Islet precursor cell (in vitro differentiated cells): ENCODE data around the gene MAB21L2.
A peak's percentile ranks its signal among the peaks of the same experiment; 100 is the strongest.
"Not testable (repeated sequence)": the region's sequence is repeated elsewhere in the genome, so short reads cannot be mapped to it uniquely, and the experiment has no call there.

Experiments used
- DNase-seq: peaks from one replicate; pipeline ENCODE4 v3.0.0-alpha.2; 2018

MAB21L2 gene

DNA sequence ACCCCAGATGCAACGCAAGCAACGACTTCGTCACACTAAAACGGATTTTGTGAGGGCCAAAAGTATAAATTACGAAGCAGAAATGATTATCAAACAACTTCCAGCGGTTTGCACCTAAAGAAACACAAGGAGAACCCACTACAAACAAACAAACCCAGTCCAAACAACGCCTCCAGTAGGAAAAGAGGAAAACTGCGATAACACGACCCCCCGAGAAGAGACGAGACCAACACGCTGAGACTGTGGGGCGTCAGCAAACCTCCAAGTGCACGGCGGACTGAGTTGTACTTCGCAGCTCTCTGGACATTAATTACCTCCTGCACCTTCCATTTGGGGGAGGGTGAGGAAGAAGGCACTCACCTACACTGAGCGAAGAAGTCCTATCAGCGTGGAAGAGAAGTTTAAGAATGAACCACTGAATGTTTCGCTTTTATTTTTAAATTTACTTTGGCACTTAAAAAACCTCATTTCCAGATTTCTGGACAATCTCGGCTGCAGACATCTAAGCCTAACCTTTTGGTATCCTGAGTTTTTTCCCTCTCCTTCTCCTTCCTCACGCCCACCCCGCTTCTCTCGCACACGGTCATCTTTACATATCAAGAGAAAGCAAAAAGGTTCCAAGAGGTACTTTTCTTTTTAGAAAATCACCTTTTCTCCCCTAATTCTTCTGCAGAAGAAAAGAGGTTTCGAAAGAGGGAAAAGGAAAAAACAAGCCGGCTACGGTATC, at the start of gene MAB21L2:
Gene MAB21L2, plus strand, starts transcription at position 6 of the 727 bp plus-strand sequence. CDS start 879 bp downstream, outside the sequence.
- DNase-seq, result peak; percentile 52

DNA sequence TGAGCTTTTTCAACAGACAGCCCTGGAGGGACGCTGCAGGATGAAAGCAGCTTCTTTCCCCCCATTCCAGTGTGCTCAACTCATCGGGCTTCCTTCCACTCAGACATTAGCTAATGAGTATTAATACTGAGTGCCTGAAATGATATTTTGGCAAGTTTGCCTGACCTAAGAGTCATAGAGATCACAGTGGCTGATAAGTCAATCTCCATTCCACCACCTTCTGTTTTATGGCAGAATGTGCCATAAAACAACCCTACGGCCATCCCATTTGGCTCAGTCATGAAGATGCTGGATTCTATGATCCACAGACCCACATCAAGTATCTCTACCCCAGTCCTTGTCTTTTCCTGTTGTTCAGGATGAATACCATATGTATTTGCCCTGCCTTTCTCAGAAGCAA, 48.3 kb upstream of the MAB21L2 start:
- DNase-seq, result no peak

DNA sequence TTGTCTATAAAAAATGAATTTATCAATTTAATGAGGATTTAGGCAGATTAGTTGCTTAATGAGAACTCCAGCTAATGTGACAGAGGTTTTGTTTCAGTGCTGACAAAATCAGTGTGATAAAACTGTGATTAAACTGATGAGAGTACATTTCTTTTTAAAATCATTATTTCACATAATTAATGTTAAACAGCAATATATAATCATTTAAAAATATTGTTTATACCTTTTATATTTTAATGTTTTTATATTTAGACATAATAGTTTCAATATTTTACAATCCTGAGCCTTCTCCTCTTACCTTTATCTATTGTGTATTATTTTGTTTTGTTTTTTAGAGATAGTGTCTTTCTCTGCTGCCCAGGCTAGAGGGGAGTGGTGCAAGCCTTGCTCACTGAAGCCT, 47.1 kb upstream of the MAB21L2 start:
- no peak for DNase-seq

DNA sequence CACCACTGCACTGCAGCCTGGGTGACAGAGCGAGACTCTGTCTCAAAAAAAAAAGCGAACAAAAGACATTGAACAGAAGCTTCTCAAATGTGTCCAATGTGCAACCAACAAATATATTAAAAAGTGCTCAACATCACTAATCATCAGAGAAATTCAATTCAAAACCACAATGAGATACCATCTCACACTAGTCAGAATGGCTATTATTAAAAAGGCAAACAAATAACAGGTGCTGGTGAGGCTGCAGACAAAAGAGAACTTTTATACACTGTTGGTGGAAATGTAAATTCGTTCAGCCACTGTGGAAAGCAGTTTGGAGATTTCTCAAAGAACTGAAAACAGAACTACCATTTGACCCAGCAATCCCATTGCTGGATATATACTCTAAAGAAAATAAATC, 44.0 kb upstream of the MAB21L2 start:
- DNase-seq, result not testable (repeated sequence)

DNA sequence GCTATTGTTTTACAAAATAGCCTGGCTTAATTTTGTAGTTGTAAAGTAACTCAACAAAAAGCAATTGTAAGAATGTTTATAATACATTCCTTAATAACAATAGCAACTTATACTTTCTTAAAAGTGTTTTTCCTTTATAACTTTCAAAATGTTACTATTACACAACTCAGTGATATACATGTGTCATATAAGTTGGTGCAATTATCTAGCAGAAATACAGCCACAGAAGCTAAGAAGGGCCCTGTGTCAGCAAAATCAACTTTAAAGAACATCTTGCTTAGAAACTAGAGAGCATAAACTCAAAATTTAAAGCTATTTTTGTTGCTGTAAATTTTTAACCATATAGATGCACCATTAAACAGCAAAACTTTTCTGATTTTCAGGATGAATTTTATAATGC, 41.4 kb upstream of the MAB21L2 start:
- DNase-seq, result no peak

DNA sequence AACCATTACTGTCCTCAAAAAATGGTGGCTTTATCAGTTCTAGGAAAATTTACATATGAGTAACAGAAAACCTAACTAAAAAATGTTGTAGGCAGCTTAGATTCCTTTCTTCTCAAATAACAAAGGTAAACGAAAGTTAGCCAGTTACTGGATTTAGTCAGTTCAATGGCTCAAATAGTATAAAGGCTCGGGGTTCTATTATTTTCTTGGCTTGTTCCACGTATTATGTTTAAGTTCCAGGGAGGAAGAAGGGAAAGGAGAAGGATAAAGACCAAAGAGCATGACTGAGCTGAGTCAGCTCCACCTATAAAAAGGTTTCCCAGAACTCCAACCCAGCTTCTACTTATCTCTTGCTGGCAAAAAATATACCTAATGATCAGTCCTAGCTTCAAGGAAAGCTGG, 41.0 kb upstream of the MAB21L2 start:
- DNase-seq, result no peak

DNA sequence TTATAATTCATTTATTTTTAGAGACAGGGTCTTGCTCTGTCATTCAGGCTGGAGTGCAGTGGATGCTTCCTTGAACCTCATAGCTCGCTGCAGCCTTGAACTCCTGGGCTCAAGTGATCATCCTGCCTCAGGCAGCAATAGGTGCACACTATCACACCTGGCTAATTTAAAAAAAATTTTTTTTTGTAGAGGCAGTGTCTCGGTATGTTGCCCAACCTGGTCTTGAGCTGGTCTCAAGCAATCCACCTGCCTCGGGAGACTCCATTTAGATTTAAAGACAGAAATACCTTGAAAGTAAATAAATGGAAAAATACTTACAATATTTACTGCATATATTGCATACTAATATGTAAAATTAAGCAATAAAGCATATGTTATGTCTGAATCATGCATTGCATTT, 40.3 kb upstream of the MAB21L2 start:
- DNase-seq, result no peak

DNA sequence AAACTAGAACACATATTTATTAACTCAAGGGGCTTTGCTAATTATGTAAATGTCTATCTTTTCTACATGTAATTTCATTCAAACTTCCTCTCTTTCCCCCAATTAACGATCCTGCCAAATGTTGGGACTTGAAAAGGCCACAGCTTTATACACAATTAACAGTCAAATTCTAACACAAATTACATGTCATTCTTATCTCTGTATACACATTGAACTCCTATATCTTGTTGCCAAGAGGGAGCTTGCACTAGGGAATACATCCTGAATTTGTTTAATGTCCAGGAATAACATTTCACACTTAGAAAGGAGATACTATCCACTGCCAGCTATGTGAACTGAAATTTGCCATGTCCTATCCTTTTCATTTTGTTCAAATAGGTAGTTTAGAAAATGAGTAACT, 38.9 kb upstream of the MAB21L2 start:
- no peak for DNase-seq

DNA sequence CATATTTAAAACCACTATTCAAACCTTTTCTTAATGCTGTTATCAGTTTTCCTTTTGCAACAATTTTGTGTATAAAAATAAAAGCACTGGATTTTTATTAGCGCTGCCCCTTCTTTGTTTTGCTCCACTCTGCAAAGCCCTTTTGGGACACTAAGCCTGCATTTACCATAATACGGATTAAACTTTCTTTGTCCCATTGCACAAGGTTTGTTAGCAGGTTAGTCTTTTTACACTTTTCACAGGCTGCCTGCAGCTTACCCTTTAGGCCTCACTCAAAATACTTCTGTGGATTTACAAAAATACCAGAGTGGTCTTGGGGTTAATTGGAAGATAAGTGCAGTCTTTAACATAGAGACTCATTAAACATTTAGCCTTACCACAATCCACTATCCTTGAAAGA, 35.7 kb upstream of the MAB21L2 start:
- DNase-seq, result no peak

DNA sequence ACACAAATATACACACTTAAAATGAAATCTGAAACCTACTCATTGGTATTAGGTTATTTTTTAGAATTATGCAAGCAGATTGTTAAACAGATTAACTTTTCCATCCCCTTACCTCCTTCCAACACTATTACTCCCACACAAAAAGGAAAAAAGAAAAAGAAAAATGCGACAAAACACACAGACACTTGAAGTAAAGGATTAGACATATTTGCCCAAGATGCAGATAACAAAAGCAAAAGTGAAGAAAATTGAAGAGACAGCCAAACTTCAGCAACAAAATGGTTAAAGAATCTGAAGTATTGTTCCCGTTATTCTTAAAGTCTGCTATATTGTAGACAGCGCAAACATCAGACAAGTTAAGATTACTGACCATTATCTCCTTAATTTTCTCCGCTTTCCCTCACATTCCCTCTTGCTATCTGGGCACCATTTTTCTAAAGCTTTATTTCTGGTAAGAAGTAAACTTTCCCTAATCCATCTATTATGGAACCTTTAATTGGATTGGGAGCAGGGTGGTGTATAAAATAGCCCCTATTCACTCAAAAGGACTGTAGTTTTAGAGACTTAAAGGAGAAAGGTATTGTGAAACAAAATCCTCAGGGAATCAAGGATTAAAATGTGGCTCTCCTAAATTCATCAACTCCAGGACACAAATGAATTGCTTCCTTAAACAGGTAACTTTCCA, 34.7 kb upstream of the MAB21L2 start:
- no peak for DNase-seq

DNA sequence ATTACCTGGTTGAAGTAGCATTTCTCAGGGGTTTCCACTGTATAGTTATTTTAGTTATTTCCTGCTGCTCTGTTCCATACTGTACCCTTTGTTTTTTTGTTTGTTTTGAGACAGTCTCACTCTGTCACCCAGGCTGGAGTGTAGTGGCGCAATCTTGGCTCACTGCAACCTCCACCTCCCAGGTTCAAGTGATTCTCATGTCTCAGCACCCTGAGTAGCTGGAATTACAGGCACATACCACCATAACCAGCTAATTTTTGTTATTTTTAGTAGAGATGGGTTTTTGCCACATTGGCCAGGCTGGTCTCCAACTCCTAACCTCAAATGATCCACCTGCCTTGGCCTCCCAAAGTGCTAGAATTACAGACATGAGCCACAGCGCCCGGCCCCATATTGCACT, 24.1 kb upstream of the MAB21L2 start:
- not testable (repeated sequence) for DNase-seq

DNA sequence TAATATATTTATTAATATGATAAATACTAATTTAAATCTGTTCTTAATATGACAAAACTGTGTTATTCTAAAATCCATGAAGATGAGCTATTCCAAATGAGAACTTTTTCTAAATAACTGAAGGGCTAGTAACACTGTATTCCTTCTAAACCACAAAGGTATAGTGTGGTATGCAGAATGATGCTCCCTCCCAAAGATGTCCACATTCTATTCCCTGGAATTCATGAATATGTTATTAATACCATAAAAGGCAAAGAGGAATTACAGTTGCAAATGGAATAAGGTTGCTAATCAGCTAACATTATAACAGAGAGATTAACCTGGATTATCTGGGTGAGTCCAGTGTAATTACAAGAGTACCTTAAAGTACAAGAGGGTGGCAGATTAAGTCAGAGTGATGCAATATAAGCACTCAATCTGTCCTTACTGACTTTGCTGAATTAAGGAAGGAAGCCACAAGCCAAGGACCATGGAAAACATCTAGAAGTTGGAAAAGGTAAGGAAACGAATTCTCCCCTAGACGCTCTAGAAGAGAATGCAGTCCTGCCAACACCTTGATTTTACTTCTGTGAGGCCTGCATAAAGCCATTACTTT, 20.7 kb upstream of the MAB21L2 start:
- DNase-seq, result no peak

DNA sequence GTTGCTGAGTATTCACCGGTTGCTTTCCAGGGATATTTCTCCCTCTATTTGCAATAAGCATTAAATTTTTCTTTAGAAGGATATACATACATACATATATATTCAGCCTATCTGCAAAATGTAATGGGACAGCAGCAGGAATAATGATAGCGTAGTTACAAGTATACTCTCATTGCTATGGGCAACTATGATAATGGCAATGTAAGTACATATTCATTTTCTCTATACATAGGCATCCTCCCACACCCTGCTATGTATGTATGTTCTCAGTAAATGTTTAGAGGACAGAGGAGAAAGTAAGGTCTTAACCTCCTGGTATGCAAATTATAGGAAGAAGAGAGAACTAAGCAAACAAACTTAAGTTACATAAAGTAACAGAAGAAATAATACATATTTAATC, 19.7 kb upstream of the MAB21L2 start:
- no peak for DNase-seq

DNA sequence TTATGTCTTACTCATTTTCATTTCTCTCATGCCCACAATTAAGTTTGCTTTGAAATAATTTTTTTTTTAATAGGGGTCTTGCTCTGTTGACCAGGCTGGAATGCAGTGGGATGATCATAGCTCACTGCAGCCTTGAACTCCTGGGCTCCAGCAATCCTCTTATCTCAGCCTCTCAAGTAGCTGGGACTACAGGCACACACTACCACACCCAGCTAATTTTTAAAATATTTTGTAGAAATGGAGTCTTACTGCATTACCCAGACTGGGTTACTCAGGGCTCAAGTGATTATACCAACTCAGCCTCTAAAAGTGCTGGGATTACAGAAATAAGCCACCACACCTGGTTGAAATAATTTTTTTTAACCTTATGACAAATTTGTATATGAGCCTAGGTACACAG, 19.2 kb upstream of the MAB21L2 start:
- no peak for DNase-seq

DNA sequence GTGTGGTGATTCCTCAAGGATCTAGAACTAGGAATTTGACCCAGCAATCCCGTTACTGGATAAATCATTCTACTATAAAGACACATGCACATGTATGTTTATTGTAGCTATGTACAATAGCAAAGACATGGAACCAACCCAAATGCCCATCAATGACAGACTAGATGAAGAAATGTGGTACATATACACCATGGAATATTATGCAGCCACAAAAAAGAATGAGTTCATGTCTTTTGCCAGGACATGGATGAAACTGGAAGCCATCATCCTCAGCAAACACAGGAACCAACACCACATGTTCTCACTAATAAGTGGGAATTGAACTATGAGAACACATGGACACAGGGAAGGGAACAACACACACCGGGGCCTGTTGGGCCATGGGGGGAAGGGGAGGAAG, 17.0 kb upstream of the MAB21L2 start:
- not testable (repeated sequence) for DNase-seq

DNA sequence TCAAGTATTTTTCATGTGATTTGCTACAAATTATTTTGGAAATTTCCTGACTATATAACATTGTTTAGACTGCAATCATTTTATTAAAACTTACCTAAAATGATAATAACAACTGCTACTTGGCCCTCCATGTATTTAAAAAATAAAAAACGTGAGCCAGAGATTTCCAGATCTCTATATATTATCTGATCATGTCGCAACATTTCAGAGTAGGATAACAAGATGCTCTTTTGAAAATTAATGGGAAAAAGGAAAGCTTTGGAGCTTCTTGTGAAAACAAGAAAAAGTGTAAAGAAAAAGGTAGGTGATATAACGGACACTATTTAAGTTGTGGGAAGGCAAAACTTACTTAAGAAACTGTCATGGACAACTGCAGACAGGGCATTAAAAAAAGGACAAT, 14.9 kb upstream of the MAB21L2 start:
- DNase-seq, result no peak

DNA sequence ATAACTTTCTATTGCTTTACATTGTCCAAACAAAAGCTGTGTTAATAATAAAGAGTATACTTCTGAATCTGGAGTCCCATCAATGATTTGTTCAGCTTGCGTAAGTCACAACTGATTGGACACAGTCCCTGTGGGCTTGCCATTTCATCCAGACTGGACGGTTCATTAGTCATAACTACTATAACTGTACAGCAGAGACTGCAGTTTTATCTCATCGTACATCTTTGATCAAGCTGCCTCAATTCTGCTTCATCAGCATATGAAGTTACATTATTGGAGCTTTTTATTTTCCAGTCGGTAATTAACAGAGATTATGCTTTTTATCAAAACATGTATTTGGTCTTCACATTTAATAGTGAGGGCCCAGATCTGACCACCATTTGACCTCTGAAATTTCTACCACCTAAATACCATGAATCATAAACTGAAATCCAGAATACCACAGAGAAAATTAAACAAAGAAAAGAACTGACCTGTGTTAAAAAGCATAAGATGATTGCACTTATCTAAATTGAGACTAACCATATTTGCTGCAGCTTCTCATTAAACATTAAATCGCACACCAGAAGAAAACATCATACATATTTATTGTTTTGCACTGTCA, 12.5 kb upstream of the MAB21L2 start:
- no peak for DNase-seq

DNA sequence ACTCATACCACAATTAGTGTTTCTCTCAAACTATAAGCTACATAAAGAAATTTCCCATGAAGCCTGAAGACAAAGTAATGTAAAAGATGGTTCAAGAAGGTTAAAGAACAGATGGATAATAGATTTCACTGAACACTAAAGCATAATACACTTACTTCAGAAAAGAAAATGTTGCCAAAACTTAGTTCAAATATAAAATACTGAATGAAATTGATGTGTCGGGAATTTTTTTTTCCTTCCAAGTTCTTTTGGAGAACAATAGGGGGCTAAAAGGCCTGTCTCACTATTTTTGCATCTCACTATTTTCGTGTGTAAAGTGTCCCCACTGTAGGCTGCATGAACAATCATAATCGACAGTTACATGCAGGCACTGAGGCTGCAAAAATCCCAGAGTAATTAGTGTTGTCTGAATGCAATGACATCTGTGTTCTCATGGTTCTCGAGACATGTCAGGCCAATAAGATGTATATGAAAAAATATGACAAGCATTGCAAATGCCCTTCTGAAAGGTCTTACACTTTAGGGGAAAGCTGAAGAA, 11.9 kb upstream of the MAB21L2 start:
- DNase-seq, result no peak

DNA sequence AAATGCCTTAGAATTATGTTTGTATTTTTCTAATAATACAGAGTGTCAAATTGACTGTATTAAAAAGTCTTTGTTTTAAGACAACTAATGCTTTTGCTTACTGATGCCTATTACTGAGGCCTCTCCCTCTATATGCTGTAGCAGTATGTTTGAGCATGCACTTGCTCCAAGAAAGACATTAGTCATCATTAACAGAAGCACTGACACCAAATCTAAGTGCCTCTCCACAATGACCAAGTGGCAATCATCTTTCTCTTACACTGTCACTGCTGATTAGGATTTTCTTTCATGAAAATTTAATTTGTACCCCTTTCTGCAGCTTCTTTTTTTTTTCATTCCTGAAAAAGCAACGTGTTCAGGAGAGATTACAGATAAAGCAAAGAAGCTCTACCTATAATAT, 11.1 kb upstream of the MAB21L2 start:
- DNase-seq, result no peak

DNA sequence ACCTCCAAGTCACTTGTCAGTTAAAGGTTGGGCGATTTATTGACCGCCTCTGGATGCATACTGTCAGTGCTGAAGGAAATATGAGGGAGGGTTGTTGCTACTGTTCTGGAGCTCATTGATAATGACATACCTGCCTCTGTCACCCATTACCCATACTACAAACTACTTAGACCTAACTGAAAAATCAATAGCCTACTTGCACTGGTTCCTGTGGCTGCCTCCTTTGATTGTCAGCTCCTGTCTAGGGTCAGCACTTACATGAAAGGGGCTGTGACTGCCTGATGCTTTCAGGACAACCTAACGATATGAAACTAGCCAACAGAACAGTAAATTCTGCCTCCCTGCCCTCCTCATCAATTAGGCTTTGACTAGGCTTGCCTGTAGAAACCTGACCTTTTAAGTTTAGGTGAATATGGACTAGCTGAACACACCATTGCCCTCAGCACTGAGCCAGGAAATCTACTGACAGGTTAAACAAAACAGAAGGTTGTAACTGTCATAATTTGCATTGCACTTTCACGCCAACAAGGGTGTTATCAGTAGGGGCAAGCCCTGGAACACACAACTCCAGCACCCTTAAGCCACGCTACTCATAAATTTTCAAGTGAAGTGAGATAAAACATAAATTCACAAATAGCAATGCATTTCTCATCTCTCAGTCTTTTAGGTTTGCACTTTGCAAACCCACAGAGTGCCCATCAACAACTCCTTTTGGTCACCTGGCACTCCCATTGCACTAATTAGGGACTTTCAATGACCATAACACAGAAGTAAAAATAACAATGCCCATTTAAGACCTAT, 9.0 kb upstream of the MAB21L2 start:
- DNase-seq, result peak; percentile 52

DNA sequence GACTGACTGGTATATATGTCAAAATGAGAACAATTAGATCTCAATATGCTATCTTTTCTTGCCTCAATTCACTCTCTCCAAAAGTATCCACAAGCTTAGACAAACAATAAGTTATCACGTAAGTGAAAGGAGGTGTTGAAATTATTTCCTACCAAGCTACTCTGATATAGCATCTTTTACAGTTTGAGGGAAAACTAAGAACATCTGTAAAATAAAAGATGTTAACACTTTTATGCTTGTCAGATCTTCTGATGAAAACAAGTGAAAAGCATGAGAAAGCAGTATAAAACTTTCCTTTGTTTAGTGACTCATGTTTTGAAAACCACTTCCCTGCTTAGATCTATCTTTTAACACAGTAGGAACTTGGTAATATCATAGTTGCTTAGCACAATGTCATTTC, 8.4 kb upstream of the MAB21L2 start:
- no peak for DNase-seq

DNA sequence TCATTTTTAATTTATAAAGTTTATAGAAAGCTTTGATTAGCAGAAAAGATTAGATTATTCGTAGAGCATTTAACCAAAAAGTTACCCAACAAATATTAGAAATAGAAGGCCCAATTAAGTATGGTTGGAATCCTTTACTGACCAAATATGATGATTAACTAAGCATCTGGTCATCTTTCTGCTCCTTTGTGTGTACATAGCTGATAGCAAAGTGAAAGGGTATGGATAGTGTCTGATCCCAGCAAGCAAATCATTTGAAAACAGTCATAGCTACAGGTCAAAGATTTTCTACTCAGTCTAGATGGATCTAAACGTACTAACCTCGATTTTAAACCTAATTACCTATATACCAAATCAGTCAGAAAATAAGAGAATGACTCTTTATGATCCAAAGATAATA, 7.3 kb upstream of the MAB21L2 start:
- no peak for DNase-seq

DNA sequence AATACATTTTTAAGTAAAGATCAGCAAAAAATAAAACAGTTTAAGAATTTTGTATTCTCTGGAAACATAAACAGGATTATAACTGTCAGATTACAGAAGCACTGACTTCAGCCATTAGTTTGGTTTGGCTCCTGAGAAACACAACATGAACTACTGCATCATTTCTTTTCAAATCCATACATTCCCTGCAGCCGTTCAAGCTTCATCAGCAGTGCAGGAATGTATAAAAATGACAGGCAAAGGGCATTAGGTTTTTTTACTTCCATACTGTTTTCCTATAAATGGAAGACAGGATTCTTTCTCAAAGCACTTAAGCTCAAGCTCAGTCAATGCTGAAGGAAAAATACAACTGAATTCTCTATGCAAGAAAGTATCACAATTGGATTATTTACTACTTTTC, 4.2 kb upstream of the MAB21L2 start:
- DNase-seq, result no peak
